ENCODE data around the gene ENAM.
"Not testable (repeated sequence)": the region's sequence is repeated elsewhere in the genome, so short reads cannot be mapped to it uniquely, and the experiment has no call there.

ENAM gene

DNA sequence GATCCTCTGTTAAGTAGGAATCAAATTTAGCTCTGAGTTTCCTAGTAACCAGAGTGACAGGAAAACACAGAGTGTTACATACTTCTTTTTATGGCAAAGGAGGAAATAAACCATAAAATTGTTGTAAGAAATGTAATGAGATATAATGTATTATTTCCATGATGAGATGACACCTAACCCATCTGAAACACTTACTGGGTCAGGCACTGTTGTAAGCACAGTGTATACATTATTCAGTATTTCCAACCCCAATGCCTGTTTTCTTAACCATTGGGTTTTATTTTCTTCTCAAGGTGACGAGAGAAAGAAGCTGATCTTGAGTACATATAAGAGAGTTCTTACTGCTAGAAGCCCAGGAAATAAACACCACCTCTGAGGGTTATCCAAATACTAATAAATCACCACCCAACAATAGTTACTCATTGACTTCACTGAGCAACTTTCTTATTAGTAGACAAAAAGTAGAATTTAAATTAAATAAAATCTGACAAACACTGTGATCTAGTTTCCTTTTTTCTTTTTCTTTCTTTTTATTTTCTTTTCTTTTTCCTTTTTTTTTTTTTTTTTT, 4.2 kb upstream of the ENAM start:
- no peak for DNase-seq (ENCODE audit: low spot score)

DNA sequence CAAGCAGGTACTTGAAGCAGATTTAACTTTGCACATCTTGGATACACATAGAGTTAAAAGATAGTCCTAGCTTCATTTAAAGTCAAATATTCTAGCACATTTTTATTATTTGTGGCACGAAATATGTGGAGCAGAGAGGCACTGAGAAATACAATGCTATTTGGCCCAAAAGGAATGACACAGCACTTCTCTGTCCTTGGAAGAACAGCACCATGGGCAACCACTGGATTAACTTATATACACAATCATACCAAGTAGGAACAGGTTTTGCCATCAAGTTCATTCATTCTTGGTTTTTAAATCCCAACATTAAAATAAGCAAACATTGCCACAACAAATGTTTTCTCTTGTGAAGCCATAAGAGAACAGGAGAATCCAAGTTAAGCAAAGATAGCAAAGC, 924 bp upstream of the ENAM start:
- no peak for DNase-seq (ENCODE audit: low spot score)

DNA sequence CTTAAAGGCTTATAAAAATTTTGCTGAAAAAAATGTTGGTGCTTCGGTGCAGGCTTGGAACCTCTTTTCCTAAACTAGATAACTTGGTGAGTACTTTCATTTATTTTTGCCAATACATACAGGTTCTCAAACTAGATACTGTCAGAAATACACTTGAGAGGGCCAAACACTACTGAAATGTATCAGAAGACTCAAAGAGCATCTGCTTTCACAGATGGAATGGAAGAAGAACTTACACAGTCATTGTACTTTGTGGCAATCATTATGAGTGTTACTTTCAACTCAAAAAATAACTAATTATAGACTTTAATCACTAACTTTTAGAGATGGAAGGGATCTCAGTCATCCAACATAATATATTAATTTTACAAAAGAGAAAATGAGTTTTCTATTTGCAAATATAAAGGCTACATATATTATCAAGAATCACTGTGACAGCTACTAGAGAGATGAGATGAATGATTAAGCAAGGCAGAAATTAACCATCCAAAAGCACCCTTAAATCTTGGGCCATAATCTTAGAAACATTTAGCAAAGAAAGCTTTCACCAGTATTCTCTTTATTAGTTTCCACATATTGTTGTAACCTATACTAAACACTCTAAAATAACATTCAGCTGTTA, 1.0 kb downstream of the ENAM start:
- no peak for DNase-seq (ENCODE audit: low spot score)

DNA sequence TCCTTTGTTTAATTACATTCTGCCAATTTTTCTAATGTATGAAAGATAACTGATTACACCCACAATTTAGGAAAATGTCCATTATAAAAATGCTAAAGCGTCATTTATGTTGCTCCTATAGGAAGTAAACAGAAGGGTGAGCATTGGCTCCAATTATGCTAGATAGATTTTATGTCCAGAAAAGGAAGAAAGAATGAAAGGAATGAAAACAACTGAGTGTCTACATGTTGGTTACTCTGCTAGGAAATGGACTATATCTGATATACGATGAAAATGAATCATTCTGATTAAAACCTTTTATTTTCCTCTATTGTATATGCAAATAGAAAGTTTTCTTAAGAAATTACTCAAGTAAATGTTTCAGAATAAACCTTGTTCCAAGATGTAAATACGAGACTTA, 1.6 kb downstream of the ENAM start:
- no peak for DNase-seq (ENCODE audit: low spot score)

DNA sequence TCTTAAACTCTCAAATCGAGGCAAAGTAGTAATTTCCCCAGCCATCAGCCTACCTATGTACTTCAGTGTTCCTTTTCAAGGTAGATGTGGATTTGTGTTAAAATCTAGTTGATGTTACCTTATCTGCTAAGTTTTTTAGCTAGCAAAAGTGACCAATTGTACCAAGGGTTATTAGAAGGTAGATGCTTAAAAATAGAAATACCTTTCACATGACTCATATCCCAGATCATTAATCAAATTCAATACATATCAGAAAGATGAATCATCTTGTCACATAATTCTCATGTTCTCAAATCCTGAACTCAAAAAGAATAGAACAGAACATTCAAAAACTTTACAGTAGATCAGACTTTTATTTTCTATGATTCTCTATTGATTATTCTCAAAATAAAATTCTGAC, 3.5 kb downstream of the ENAM start:
- DNase-seq (ENCODE audit: low spot score) = no peak

DNA sequence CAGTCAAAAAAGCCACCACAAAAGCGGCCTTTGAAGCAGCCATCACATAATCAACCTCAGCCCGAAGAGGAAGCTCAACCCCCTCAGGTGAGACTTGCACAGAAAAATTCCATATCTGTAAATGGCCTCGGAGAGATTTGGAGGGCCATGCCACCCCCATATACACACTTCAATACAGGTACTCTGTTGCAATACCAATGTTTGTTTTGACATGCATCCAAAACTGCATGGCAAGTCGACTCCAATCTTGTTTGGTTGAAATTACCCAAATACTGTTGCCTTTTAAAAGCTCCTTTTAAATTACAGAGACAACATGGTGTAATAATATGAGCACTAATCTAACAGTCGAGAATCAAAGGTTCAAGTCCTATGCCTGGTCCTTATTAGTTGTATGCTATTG, 5.9 kb downstream of the ENAM start:
- DNase-seq (ENCODE audit: low spot score) = no peak

DNA sequence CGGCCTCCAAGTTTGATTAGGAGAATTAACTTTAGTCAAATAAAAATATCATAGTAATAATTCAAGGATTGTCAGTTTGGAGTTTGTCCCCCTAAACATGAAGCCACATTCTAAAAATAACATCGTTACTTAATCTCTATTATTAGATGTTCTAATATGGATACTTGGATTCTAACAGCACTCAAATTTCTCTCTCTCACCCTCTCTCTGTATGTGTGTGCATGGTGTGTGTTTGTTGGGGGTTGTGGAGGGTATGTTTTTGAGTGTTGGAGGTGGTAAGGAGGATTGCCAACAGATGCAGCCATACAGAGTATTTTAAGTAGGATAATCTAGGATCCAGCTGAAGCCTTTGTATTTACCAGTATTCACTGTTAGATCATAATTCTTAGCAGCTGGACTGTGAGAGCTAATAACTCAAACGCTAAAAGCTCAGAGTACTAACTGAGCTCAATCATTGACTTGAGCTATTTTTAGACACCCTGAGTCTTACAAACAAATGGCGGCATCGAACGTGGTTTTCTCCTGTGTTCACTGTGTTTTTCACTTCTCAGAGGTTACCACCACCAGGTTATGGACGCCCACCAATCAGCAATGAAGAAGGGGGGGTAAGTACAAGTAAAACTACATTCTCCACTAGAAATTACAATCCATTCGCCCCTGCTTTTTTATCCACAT, 8.8 kb downstream of the ENAM start:
- DNase-seq (ENCODE audit: low spot score) = no peak

DNA sequence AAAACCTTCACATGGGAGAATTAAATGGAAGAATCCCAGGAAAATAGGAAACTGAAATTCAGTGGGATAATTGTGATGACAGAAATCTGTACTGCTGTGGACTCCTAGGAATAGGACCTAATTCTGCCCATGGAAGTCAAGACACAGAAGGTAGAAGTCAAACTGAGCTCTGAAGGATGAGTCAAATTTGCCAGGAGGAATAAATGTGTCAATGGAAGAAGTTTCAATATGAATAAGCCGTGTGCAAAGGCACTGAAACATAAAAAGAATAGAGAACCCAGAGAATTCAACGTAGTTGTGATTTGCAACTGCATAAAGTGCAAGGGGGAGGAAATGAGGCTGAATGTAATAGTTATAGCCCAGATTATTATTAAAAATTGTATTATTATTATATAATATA, 11.6 kb downstream of the ENAM start:
- no peak for DNase-seq (ENCODE audit: low spot score)

DNA sequence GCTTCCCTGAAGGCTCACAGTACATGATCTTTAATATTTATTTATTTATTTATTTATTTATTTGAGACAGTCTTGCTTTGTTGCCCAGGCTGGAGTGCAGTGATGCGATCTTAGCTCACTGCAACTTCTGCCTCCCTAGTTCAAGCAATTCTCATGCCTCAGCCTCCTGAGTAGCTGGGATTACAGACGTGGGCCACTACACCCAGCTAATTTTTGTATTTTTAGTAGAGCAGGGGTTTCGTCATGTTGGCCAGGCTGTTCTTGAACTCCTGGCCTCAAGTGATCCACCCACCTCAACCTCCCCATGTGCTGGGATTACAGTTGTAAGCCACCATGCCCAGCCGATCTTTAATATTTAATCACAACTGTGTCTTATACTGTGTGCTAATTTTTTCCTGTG, 22.2 kb downstream of the ENAM start:
- not testable (repeated sequence) for DNase-seq (ENCODE audit: low spot score)

DNA sequence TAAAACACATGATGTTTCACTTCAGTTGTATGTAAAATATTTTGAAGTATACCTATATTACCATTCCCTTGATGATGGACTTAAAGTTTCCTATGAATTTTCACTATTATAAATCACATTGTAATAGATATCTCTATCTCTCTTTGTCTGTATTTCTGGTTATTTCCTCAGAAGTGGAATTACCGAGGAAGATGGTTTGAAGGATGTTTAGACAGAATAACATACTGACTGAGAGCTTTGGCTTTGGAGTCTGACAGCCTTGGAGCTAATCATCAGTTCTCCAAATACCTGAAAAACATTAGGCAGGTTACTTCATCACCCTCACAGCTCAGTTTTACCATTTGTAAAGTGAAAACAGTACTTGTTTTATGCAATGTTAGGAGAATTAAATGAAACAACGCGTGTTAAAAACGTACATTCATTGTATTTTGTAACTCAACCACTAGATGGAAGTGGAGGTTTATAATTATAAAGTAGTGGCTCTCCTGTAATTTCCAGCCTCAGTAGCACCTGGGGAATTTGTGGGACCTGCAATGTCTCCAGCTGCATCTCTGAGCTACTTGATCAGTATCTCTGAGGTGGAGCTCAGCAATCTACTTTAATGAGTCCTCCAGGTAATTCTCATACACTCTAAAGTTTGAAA, 23.4 kb downstream of the ENAM start:
- DNase-seq (ENCODE audit: low spot score) = peak; percentile 39

DNA sequence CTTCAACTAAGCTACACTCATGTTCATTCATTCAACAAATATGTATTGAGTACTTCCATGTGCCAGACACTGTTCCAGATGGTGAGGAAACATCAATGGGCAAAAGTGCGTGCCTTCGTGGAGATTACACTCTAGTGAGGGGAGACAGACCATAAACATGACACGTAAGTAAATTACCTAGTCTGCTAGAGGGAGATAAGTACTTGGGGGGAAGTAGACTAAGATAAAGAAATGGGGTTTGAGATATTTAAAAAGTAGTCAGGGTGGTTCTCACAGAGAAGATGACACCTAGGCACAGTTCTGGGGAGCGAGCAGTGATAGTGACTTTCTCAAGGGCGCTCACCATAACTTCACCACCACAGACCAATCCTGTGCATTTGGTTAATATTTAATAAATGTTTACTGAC, 26.1 kb downstream of the ENAM start:
- no peak for DNase-seq (ENCODE audit: low spot score)

DNA sequence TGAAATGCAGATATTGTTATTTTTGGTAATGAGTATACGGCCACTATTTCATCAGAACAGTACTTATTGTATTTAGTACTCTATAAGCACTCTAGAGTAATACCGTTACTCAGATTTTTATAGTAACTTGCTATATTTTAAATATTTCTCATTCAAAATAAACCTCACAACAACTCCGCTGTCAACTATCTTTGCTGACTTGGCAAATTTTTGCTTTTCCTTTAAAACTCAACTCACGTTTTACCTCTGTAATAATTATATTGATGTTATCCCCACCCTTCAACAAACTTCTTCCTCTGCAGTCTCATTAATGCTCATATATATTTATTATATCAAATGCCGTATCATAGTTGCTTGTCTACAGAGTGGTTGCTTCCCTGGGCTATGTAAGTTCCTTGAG, 28.8 kb downstream of the ENAM start:
- no peak for DNase-seq (ENCODE audit: low spot score)

DNA sequence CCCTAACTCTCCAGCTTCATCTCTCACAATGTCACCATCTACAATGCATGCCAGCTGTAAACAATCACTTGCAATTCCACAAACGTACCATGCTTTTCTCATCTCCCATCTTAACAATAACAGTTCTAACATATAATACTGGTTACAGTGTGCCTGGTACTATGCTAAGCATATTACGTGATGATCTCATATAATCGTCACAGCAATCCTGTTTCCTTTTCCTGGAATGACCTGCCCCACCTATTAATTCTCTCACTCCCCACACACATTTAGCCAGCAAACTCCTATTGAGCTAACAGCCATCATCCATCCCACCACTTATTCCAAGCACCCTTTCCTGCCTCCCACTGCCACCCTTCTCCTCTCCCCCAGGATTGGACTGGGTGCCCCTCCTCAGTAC, 29.9 kb downstream of the ENAM start:
- no peak for DNase-seq (ENCODE audit: low spot score)

DNA sequence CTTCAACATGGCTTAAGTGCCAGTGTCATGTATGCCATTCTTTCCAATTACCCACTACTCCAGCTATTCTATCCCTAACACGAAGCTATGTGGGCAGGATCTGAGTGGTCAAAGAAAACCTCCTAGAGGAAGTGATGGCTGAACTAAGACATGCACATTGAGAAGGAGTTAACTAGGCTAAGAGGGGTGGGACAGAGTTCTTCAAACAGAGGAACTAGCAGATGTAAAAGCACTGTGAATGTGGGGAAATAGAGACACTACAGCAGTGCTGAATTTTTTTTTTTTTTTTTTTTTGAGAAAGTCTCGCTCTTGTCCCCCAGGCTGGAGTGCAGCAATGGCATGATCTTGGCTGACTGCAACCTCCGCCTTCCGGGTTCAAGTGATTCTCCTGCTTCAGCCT, 31.6 kb downstream of the ENAM start:
- no peak for DNase-seq (ENCODE audit: low spot score)

DNA sequence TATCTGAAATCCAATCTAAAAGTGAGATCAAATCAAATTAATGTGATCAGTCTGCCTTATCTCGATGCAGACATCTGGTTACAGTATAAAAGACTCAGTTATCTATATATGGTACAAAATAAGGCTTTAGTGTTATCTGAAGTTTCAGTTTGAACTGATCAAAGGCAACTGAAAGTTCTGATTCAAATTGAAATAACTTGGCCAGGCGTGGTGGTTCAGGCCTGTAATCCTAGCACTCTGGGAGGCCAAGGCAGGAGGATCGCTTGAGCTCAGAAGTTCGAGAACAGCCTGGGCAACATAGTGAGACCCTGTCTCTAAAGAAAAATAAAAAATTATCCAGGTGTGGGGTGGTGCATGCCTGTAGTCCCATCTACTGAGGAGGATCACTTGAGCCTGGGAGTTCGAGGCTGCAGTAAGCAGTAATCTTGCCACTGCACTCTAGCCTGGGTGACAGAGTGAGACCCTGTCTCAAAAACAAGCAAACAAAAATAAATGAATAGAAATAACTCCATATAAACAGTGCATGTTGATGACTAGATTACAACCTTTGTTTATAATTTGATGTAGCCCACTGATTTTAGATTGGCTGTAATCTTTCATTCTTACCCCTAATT, 32.9 kb downstream of the ENAM start:
- DNase-seq (ENCODE audit: low spot score) = not testable (repeated sequence)

DNA sequence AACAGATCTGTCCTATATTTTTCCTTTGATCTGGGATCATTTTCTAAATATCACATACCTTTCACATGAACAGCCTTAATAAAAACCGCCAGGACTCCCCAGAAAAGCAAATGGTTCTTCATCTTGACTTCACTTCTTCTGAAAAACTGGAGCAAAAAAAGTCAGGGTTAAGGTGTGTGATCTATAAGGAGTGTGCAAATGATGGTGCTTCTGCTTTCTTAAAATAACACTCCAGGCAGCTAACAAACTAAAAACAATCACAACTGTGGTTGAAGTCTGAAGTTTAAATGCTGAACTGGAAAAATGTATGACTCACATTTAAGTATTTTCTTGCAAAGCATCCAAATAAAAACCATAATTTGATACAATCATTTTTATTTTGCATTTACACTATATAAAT, 37.8 kb downstream of the ENAM start, which contains the start of gene JCHAIN:
JCHAIN (minus strand) TSS at position 140 of the 400 bp plus-strand sequence; CDS start at position 122, 18 bp downstream.
- DNase-seq (ENCODE audit: low spot score) = no peak

DNA sequence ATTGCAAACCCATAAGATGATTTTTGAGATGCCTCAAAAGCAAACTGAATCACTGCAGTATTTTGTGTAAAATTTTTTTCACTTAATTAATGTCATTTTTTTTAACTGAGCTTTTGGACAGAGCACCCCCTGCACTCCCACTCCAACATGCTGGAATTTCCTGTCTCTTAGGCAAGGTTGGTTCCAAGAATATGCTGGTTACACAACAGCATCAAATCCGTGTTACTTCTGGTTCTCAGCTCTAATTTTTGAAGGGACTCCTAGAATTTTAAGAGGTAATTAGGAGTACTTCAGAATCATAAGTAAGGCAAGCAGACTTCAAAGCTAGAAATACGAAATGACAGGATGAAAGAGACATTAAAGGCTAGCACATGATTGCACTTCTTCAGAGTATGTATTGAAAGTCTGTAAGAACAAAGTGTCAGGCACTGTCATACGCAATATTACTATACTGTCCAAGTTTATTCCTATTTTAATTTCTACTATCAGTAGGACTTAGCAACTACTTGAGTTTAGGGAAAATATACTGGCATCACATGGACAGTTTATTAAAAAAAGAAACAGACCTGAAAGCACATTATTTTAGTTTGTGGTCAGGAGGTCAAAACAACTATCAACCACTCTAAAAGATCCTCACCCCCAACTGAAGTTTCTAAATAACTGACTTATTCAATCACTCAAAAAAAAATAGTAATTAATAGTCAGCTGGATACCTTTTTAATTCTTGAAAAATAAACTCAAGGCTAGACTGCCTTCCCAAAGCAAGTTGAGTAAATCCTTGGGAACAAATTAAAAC, 39.4 kb downstream of the ENAM start:
- no peak for DNase-seq (ENCODE audit: low spot score)

DNA sequence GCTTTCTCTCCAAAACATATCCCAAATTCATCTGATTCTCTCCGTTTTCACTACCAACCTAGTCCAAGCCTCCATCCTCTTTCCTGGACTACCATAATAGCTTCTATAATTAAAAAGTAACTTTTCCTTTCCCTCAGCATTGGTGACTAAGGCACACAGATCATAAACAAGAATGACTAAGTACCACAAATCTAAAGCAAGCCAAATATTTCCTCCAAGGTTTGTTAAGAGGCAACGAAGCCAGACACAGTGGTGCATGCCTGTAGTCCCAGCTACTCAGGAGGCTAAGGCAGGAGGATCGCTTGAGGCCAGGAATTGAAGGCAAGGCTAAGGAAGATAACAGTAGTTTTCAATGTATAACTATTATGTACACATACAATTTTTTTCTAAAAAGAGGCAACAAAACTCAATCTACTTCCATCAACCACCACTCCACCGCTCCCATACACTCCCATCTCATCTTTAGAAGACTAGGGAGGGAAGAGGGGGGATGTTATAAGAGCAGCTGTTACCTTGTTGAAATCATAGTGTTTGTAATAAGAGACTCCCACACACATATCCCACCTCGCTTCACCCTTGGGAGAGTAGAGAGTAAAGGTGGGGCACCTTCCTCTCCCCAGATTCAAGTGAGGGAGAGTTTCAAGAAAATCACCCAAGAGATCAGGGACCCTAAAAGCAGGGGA, 41.9 kb downstream of the ENAM start:
- DNase-seq (ENCODE audit: low spot score) = no peak

DNA sequence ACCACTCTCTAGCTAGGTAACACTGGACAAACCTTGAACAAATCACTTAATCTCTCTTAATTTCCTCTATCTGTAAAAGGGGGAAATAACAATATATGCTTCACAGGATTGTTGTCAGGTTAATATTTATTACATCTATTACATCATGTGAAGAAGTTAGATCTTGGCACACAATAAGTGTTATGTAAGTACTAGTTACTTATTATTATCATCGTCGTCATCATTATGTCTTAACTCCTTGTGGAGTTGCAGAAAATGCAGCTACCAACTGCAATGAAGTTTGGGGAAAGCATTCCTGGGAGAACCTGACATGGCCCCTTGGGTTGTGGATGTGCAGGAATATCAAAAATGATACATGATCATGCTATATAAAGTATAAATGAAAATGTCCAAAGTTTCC, 42.5 kb downstream of the ENAM start:
- DNase-seq (ENCODE audit: low spot score) = no peak

DNA sequence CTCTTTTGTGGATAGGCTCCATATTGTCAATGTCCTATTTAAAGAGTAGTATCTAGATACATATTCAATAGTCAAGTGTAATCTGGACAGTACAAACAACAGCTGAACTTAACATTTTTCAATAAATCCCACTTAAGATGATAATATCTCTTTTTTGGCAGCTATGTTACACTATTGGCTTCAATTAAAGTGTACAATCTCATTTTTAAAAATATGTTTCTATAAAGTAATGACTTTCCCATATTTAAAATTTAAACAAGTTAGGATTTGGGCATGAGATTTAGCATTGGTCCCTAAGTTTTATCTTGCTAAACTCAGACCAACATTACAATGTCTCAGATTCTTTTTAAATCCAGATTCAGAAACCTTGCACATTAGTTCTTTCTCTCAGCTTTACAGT, 45.6 kb downstream of the ENAM start:
- DNase-seq (ENCODE audit: low spot score) = no peak

DNA sequence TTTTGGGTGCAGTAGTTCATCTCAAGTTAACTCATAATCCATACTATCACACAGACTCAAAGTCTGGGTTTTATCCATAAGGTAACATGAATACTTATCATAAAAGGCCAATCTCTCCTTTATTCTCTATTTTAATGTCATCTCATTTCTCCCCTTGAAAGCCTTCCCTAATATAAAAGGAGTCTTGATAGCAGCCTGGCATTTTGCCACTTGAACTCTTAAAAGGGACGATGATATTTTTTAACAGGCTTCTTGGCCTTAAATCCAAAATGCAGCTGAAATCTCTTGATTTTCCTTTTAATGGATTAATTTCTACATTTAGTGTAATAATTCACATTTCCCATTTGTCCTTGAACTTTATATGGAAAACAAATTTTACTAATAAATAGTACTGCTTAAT, 46.2 kb downstream of the ENAM start:
- no peak for DNase-seq (ENCODE audit: low spot score)

Measured in iPS-NIHi11 (cell line).